ENCODE measurements around the gene RAC3. TPM values are rescaled to one million over a fixed set of nuclear protein-coding genes. Genes with fewer than 3 reads are reported as not detected.
A peak's percentile ranks its signal among the peaks of the same experiment; 100 is the strongest.

Gene RAC3
- polyA plus RNA-seq, 1 donor (not counting 4 experiments of a cell fraction or from before 2014, with no cell fraction given), result 12.3 TPM

DNA sequence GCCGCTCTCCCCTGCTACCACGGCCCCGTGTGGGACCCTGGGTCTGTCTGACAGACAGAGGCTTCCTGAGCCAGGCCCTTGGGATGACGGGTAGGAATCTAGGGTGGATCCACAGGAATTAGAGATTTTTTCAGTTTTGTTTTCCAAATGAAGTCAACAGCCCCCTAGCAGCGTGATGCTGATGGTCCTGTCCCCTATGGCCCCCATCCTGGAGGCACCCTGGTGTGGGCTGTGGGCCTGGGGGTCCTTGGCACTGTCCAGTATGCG is 24.3 kb upstream of the RAC3 start:
- Histone ChIP-seq H3K4me1 (ENCODE audit: control insufficient read depth, extremely low read depth, insufficient read depth, low read length) (peaks cover 32% of the 10 kb centered on the region), H3K9me1 (ENCODE audit: control insufficient read depth, extremely low read depth, insufficient read depth, low read length) (peaks cover 2% of the 10 kb centered on the region), H3K9me3 (ENCODE audit: control insufficient read depth, low read depth, low read length) (no peaks in the 10 kb centered on the region), H2AFZ (ENCODE audit: control insufficient read depth, low read length) (no peak overlapping the region), H3K27me3 (ENCODE audit: control insufficient read depth, extremely low read depth, insufficient read depth, low read length) (no peaks in the 10 kb centered on the region), H3K79me2 (ENCODE audit: control insufficient read depth, insufficient read depth, low read length) (no peaks in the 10 kb centered on the region), H3K27ac (ENCODE audit: control insufficient read depth, insufficient read depth, low read length) (no peak overlapping the region), H3K4me3 (ENCODE audit: control insufficient read depth in 2 of 3, extremely low read depth in 1 of 3, insufficient read depth in 2 of 3, low read depth in 1 of 3, low read length in 3 of 3) (no peak overlapping the region), H3K9ac (ENCODE audit: control insufficient read depth, extremely low read depth, insufficient read depth, low read length) (peak overlapping the region; percentile 46), H3K4me2 (ENCODE audit: control insufficient read depth, extremely low read depth, insufficient read depth, low read depth, low read length) (no peak overlapping the region), H4K20me1 (ENCODE audit: control insufficient read depth, extremely low read depth, insufficient read depth, low read length) (no peaks in the 10 kb centered on the region), H3K36me3 (ENCODE audit: control insufficient read depth in 2 of 2, extremely low read depth in 1 of 2, insufficient read depth in 2 of 2, low read length in 2 of 2) (no peaks in the 10 kb centered on the region)
- TF ChIP-seq EZH2 (IDR thresholded peaks at IDR 0.05; ENCODE audit: low read length), result no peak
- TF ChIP-seq, protein P1, sequence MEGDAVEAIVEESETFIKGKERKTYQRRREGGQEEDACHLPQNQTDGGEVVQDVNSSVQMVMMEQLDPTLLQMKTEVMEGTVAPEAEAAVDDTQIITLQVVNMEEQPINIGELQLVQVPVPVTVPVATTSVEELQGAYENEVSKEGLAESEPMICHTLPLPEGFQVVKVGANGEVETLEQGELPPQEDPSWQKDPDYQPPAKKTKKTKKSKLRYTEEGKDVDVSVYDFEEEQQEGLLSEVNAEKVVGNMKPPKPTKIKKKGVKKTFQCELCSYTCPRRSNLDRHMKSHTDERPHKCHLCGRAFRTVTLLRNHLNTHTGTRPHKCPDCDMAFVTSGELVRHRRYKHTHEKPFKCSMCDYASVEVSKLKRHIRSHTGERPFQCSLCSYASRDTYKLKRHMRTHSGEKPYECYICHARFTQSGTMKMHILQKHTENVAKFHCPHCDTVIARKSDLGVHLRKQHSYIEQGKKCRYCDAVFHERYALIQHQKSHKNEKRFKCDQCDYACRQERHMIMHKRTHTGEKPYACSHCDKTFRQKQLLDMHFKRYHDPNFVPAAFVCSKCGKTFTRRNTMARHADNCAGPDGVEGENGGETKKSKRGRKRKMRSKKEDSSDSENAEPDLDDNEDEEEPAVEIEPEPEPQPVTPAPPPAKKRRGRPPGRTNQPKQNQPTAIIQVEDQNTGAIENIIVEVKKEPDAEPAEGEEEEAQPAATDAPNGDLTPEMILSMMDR (optimal IDR thresholded peaks at IDR 0.05 in 1 of 3, IDR thresholded peaks at IDR 0.05 in 1 of 3, conservative IDR thresholded peaks at IDR 0.05 in 1 of 3; ENCODE audit: extremely low read depth in 1 of 3, insufficient read depth in 2 of 3, low read length in 3 of 3), result no peak
- FAIRE-seq, result no peak
- dilution Hi-C loops (cut with MboI; ENCODE audit: extremely low pct_ligation_motif_present, low sequenced_read_pairs), result no loop called here
- DNase-seq (ENCODE audit: low read depth, low spot score), result no peak

DNA sequence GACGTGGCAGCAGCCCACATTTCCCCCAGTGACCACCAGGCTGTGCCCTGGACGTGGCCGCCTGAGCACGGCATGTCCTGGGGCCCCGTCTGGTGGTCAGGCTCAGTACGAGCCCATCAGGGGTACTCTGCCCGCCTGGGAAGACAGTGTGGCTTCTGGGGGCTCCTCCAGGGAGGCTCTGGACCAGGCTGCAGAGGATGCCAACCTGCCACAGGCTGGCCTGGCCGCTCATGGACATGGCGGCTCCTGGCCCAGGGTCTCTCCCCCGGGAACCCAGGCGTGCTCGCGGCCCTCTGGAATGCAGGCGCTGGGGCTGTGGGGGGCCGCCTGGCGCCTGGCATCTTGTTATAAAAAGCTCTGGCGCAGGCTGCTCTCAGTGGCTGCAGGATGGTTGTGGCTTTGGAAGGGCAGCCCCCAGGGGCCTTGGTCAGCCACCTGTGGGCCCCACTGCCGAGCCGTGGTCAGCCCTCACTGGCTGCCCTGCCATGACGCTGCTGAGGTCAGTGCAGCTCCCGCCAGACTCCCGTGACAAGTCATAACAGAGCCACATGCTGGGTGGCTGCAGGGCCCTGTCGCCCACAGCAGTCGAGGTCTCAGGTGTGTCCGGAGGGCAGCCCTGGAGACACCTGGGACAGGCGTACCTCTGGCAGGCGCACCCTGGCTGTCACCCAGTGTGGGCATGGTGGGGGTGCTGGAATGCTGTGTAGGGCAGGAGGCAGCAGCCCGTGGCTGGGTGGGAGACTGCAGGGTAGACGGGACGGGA is 23.8 kb upstream of the RAC3 start:
- Histone ChIP-seq H3K9me1 (ENCODE audit: control insufficient read depth, extremely low read depth, insufficient read depth, low read length) (peaks cover 2% of the 10 kb centered on the region), H3K9ac (ENCODE audit: control insufficient read depth, extremely low read depth, insufficient read depth, low read length) (no peak overlapping the region), H3K79me2 (ENCODE audit: control insufficient read depth, insufficient read depth, low read length) (no peaks in the 10 kb centered on the region), H3K9me3 (ENCODE audit: control insufficient read depth, low read depth, low read length) (no peaks in the 10 kb centered on the region), H3K4me1 (ENCODE audit: control insufficient read depth, extremely low read depth, insufficient read depth, low read length) (peaks cover 32% of the 10 kb centered on the region), H2AFZ (ENCODE audit: control insufficient read depth, low read length) (no peak overlapping the region), H4K20me1 (ENCODE audit: control insufficient read depth, extremely low read depth, insufficient read depth, low read length) (no peaks in the 10 kb centered on the region), H3K36me3 (ENCODE audit: control insufficient read depth in 2 of 2, extremely low read depth in 1 of 2, insufficient read depth in 2 of 2, low read length in 2 of 2) (no peaks in the 10 kb centered on the region), H3K27ac (ENCODE audit: control insufficient read depth, insufficient read depth, low read length) (no peak overlapping the region), H3K4me3 (ENCODE audit: control insufficient read depth in 2 of 3, extremely low read depth in 1 of 3, insufficient read depth in 2 of 3, low read depth in 1 of 3, low read length in 3 of 3) (no peak overlapping the region), H3K27me3 (ENCODE audit: control insufficient read depth, extremely low read depth, insufficient read depth, low read length) (no peaks in the 10 kb centered on the region), H3K4me2 (ENCODE audit: control insufficient read depth, extremely low read depth, insufficient read depth, low read depth, low read length) (no peak overlapping the region)
- DNase-seq (ENCODE audit: low read depth, low spot score) (no peak), FAIRE-seq (no peak)
- dilution Hi-C loops (cut with MboI; ENCODE audit: extremely low pct_ligation_motif_present, low sequenced_read_pairs), result no loop called here
- TF ChIP-seq EZH2 (IDR thresholded peaks at IDR 0.05; ENCODE audit: low read length), result no peak
- TF ChIP-seq, protein P1 (optimal IDR thresholded peaks at IDR 0.05 in 1 of 3, IDR thresholded peaks at IDR 0.05 in 1 of 3, conservative IDR thresholded peaks at IDR 0.05 in 1 of 3; ENCODE audit: extremely low read depth in 1 of 3, insufficient read depth in 2 of 3, low read length in 3 of 3), result no peak
